Pancreas (tissue), 10 donors: ENCODE measurements around the gene IMPACT. TPM values are rescaled to one million over a fixed set of nuclear protein-coding genes. Genes with fewer than 3 reads are reported as not detected.

ENCODE experiments used
- ATAC-seq, 4 donors: fragments of 200-7000 bp; cut with Tn5 transposase; one replicate each; pipeline versions ENCODE4 v1.8.0 to v1.9.1; 2020; ENCODE audit warnings: mild to moderate bottlenecking in 4 of 4, moderate library complexity in 4 of 4
- DNase-seq, 6 donors: peaks; one replicate each; pipeline ENCODE4 v3.0.0-alpha.2; 2020
- FAIRE-seq: peaks from 2 replicates; lab custom pipeline; 2012; peaks lifted over from hg19 to GRCh38; lab: Jason Lieb, UNC
- H3K27ac ChIP-seq, 4 donors: fragments of 200-600 bp; sonication (generic); 1 replicate in 3 of 4; 2 replicates in 1 of 4; pipeline versions ENCODE4 v1.5.0 to v1.8.0; 2020
- H3K27me3 ChIP-seq, 4 donors: fragments of 200-600 bp; one replicate each; pipeline ENCODE4 v1.8.0; 2021
- H3K36me3 ChIP-seq, 3 donors: fragments of 200-600 bp; sonication (generic) in 1 of 3; one replicate each; pipeline versions ENCODE4 v1.5.0 to v1.8.0; 2020 to 2021
- H3K4me1 ChIP-seq, 3 donors: fragments of 200-600 bp; one replicate each; pipeline ENCODE4 v1.8.0; 2021
- H3K4me3 ChIP-seq, 4 donors: fragments of 200-600 bp; sonication (generic) in 2 of 4; one replicate each; pipeline versions ENCODE4 v1.5.0 to v1.8.0; 2020 to 2021
- H3K9me3 ChIP-seq, 4 donors: fragments of 200-600 bp; one replicate each; pipeline ENCODE4 v1.8.0; 2021
- WGBS, 2 donors: extraction: QIAGEN DNeasy Blood & Tissue Kit; methylation state at CpG; one replicate each; pipeline ENCODE4 v1.1.7; 2013; 5-methylcytosine and 5-hydroxymethylcytosine counted together
- intact Hi-C, 3 donors: fragments of 100-400 bp; cut with DNase I; formaldehyde crosslinking; loops; one replicate each; pipeline versions ENCODE4 v1.11.1 to v1.14.2; 2022
- polyA plus RNA-seq, 2 donors: library from polyadenylated mRNA; stranded (reverse); fragments of 200-250 nt; gene quantifications; one replicate each; pipeline ENCODE4 v1.2.3, GENCODE V29; 2013
- total RNA-seq, 6 donors: library from RNA; stranded (reverse); fragmentation: NEBNext Ultra II Directional in 4 of 6; extraction: Animal tissue kit (Norgen Biotek cat#: 25700) in 4 of 6; gene quantifications; one replicate each; pipeline versions ENCODE4 v1.2.1 to v1.2.4, GENCODE V29; 2021 to 2023
- TF ChIP-seq, protein P1 (sequence below), 4 donors: fragments of 200-600 bp; sonication (generic) in 3 of 4; IDR thresholded peaks; one replicate each; pipeline versions ENCODE4 v1.5.0 to v1.8.0; 2021; ENCODE audit warnings: antibody characterized with exemption in 4 of 4
- donor health status: healthy with polysubstance abuse.
- donor health status: DM: no; HTN: no; CAD: no; lungs with moderate emphysema.
- donor health status: DM: no; HTN: no; CAD: no.
- donor health status: control.
- donor health status: control.
- donor health status: Bipolar disorder and iron deficiency.
- donor health status: DM: yes; HTN: yes; CAD: no.
- donor health status: DM: no; HTN: no; CAD: no.
- donor health status: DM: no; HTN: no; CAD: no.
- donor health status: DM: yes; HTN: yes; CAD: no.

IMPACT gene
- total and polyA plus RNA-seq, 8 donors: 7.1 to 23.7 (median 17.9) TPM

DNA sequence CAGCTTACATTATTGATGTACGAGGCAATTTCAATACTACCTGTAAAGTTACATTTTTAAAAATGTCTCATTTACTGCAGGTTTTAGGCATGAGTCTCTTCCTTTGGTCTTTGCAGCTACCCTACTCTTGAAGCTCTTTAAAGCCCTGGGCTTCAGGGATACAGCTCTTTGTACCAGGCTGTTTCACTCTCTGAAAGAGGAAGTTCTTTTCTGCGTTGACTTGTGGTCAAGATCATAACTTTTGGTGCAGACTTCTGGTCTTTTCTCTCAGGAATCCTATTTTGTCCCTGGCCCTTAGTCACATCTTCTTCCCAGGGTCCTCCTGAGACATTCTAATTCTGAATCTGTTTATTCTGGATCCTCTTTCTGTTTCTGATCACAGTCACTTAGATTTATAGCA, 17.4 kb downstream of the IMPACT start:
- intact Hi-C loops: no loop called here
- no peak overlapping the region for H3K4me3 ChIP-seq
- no peaks in the 10 kb centered on the region for H3K4me1 ChIP-seq
- DNase-seq (no peak), FAIRE-seq (no peak), ATAC-seq (no peak)
- no peaks in the 10 kb centered on the region for H3K9me3 ChIP-seq
- no peaks in the 10 kb centered on the region for H3K27me3 ChIP-seq
- 82 to 89% methylated on average over 2 of the region's 2 CpGs for WGBS, 2 donors
- no peak overlapping the region for H3K27ac ChIP-seq
- TF ChIP-seq, protein P1, sequence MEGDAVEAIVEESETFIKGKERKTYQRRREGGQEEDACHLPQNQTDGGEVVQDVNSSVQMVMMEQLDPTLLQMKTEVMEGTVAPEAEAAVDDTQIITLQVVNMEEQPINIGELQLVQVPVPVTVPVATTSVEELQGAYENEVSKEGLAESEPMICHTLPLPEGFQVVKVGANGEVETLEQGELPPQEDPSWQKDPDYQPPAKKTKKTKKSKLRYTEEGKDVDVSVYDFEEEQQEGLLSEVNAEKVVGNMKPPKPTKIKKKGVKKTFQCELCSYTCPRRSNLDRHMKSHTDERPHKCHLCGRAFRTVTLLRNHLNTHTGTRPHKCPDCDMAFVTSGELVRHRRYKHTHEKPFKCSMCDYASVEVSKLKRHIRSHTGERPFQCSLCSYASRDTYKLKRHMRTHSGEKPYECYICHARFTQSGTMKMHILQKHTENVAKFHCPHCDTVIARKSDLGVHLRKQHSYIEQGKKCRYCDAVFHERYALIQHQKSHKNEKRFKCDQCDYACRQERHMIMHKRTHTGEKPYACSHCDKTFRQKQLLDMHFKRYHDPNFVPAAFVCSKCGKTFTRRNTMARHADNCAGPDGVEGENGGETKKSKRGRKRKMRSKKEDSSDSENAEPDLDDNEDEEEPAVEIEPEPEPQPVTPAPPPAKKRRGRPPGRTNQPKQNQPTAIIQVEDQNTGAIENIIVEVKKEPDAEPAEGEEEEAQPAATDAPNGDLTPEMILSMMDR (IDR thresholded peaks at IDR 0.05): no peak
- H3K36me3 ChIP-seq: peaks cover 0 to 44% (median 15%) of the 10 kb centered on the region in 3 donors

DNA sequence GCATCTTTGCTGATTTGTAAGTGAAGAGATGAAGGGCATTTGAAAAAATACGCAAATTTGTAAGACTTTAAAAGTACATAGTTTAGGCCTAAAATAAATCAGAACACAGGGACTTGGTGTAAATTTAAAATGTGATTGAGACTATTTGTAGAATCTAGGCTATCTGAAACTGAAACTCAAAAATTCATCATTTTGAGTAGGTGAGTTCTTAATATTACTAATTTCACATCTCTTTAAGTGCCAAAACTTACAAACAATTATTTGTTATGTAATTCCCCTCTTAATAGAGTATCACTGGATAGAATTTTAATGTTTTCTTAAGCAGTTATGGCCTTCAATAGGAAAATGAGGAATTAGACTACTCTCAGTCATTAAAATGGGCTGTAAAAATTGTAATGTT, 20.0 kb downstream of the IMPACT start:
- H3K36me3 ChIP-seq: peaks cover 0 to 48% (median 24%) of the 10 kb centered on the region in 3 donors
- TF ChIP-seq, protein P1 (IDR thresholded peaks at IDR 0.05): no peak
- DNase-seq (no peak), FAIRE-seq (peak; percentile 13), ATAC-seq (no peak)
- intact Hi-C loops: no loop called here
- H3K9me3 ChIP-seq: no peaks in the 10 kb centered on the region
- H3K4me3 ChIP-seq: no peak overlapping the region
- 95 to 98% methylated on average over 1 of the region's 1 CpG for WGBS, 2 donors
- H3K27ac ChIP-seq: no peak overlapping the region
- H3K27me3 ChIP-seq: no peaks in the 10 kb centered on the region
- no peaks in the 10 kb centered on the region for H3K4me1 ChIP-seq

DNA sequence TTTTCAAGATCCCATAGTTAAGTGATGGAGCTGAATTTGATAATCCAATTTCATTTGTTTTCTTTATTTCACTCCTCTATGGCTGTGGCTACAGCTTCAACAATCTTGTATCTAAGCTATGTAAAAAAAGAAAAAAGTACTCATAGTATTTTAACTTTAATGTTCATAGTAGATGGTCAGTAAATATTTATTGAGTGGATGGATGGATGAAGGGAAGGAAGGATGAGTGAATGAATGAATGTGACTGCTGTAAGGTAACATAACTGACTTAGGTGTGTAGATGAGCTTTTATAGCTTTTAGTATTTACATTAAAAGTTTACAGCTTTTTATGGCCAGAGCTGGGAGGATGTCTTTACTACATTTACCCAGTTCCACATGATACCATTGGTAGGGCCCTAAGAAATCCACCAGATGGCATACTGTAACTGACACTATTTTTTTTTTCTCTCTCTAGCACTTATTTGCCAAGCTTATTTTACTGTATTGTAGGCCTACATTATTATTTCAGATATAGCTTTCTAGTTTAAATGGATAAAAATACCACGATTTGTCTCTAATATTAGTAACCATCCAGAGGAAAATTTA, 20.6 kb downstream of the IMPACT start:
- DNase-seq (no peak), ATAC-seq (no peak), FAIRE-seq (peak; percentile 17)
- Histone ChIP-seq H3K4me3 (no peak overlapping the region), H3K9me3 (no peaks in the 10 kb centered on the region), H3K27me3 (no peaks in the 10 kb centered on the region), H3K27ac (no peak overlapping the region), H3K4me1 (no peaks in the 10 kb centered on the region), H3K36me3 (peaks cover 0 to 44% (median 24%) of the 10 kb centered on the region in 3 donors)
- intact Hi-C loops: no loop called here
- WGBS, 2 donors: 77 to 85% methylated on average over 1 of the region's 1 CpG
- TF ChIP-seq, protein P1 (IDR thresholded peaks at IDR 0.05): no peak

DNA sequence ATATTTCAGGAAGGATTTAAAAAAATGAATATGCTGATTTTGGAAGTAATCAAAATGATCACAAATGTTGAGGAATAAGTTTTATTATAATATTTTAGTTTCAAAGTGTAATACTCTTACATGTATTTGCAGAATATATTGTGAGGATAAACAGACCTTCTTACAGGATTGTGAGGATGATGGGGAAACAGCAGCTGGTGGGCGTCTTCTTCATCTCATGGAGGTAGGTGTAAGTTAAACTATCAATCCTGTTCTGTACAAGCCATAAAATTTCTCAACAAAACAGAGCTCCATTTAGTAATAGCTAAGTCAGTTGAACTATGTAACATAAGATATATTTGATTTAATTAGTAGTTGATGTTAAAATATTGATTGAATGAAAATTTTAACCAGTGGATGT, 21.5 kb downstream of the IMPACT start:
- 76 to 90% methylated on average over 1 of the region's 1 CpG for WGBS, 2 donors
- H3K4me1 ChIP-seq: no peaks in the 10 kb centered on the region
- no peak for FAIRE-seq
- H3K27ac ChIP-seq: no peak overlapping the region
- H3K4me3 ChIP-seq: no peak overlapping the region
- no peak for ATAC-seq
- intact Hi-C loops: no loop called here
- peaks cover 0 to 38% (median 24%) of the 10 kb centered on the region in 3 donors for H3K36me3 ChIP-seq
- no peak for DNase-seq
- H3K27me3 ChIP-seq: no peaks in the 10 kb centered on the region
- H3K9me3 ChIP-seq: no peaks in the 10 kb centered on the region
- TF ChIP-seq, protein P1 (IDR thresholded peaks at IDR 0.05): no peak

DNA sequence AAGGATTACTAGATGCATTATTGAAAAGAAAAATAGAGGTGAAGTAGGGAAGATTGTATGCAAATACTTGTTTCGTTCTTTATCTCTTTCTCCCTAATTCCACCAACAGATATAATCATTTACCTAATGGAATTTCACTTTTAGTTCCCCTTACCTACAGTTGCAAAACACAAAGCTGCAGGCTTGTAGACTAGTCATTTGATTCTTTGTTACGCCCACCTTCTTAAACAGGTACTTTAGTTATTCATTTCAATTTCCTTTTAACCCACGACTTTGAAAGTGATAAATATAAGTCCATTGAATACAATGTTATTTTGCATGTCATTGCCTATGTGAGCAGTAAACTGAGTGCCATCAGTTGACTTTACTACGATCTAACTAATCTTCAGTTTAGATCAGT, 30.1 kb downstream of the IMPACT start:
- FAIRE-seq (no peak), DNase-seq (no peak), ATAC-seq (no peak)
- Histone ChIP-seq H3K27me3 (no peaks in the 10 kb centered on the region), H3K4me3 (no peak overlapping the region), H3K27ac (no peak overlapping the region), H3K4me1 (no peaks in the 10 kb centered on the region), H3K9me3 (no peaks in the 10 kb centered on the region), H3K36me3 (no peaks in the 10 kb centered on the region)
- intact Hi-C loops: no loop called here
- TF ChIP-seq, protein P1 (IDR thresholded peaks at IDR 0.05): no peak
- 80 to 90% methylated on average over 4 of the region's 4 CpGs for WGBS, 2 donors
